GM12875 (cell line): ENCODE data around the gene PDZD2.

Experiments used
- H3K4me3 ChIP-seq: one replicate; pipeline ENCODE4 v1.5.1; 2011; ENCODE audit warnings: low read depth, low read length, control low read depth
- TF ChIP-seq, protein P1 (sequence below): IDR thresholded peaks from 2 replicates; pipeline ENCODE4 v1.5.1; 2011; ENCODE audit warnings: low read depth, mild to moderate bottlenecking, control low read depth, inconsistent platforms, low read length, moderate library complexity, borderline replicate concordance; ENCODE audit not compliant: insufficient read depth

PDZD2 gene

DNA sequence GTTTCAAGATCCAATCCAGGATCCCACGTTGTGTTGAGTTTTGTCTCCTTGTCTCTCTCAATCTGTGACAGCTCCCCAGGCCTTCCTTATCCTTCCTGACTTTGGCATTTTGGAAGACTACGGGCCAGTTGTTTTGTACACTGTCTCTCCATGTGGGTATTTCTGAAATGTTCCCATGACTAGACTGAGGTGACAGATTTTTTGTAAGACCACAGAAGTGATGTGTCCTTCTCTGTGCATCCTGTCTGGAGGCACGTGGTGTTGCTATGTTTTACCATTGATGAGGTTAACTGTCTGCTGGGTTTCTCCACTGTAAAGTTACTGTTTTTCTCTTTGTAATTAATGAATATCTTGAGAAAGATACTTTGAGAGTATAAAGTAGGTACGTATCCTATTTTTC, 15.7 kb upstream of the PDZD2 start:
- TF ChIP-seq, protein P1, sequence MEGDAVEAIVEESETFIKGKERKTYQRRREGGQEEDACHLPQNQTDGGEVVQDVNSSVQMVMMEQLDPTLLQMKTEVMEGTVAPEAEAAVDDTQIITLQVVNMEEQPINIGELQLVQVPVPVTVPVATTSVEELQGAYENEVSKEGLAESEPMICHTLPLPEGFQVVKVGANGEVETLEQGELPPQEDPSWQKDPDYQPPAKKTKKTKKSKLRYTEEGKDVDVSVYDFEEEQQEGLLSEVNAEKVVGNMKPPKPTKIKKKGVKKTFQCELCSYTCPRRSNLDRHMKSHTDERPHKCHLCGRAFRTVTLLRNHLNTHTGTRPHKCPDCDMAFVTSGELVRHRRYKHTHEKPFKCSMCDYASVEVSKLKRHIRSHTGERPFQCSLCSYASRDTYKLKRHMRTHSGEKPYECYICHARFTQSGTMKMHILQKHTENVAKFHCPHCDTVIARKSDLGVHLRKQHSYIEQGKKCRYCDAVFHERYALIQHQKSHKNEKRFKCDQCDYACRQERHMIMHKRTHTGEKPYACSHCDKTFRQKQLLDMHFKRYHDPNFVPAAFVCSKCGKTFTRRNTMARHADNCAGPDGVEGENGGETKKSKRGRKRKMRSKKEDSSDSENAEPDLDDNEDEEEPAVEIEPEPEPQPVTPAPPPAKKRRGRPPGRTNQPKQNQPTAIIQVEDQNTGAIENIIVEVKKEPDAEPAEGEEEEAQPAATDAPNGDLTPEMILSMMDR: no peak
- no peak overlapping the region for H3K4me3 ChIP-seq

DNA sequence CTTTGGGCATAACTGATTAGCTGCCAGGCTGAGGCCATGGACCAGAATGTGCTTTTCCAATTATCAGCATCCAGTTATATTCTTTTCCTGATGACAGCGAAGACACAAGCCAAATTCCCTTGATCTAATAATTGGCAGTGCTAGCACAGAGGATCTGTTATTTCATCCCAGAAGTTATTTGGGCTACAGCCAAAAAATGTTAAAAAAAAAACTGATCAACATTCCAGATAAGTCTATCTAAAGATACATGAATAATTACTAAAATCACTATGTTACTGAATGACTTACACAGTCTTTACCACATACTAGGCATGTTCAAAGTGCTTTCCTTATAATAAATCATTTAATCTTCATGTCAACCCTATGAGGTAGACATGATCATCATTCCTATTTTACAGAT, 13.5 kb upstream of the PDZD2 start:
- no peak overlapping the region for H3K4me3 ChIP-seq
- TF ChIP-seq, protein P1: no peak

DNA sequence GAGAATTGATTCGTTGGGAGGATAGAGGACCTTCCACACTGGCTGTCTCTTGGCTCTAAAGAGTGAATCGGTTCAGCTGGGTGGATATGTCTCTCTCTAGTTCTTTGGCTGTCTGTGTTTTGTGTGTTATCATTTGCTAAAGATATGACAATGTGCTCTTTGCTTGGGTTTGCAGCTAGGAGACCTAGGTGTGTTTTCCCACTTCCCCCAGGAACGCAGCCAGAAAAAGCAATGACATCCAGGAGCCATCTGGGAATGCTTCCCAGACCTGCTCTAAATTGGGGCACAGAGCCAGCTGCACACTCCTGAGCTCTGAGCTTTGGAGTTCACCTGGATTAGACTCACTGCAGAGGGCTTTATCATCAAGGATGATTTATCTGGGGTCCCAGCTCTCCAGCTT, 12.8 kb upstream of the PDZD2 start:
- TF ChIP-seq, protein P1: no peak
- H3K4me3 ChIP-seq: no peak overlapping the region

DNA sequence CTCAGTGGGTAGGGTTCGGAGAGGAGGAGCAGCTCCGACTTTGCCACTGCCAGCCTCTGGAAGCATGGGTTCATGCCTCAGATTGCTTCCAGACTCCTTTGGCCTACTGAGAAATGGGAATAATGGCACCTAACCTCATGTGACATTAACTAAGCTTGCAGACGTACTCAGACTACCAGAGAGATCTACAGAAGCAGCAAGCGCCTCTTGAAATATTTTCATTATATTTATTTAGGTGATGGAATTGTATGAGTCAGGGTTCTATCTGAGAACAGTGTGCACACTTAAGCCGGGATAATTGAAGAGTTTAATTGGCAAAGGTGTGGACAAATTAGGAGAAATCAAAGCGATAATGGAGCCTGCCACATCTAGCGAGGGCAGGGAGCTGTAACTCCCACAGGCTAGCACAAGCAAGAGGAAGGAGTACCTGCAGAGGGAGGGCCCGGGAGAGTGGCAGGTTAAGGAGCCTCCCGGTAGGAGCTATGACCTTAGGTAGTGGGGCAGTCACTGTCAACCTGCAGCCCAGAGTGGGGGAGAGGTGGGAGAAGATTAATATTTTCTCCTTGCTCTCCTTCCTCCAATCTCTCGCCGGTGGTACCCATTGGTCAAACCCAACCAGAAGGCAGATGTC, 12.2 kb upstream of the PDZD2 start:
- no peak overlapping the region for H3K4me3 ChIP-seq
- TF ChIP-seq, protein P1: no peak

DNA sequence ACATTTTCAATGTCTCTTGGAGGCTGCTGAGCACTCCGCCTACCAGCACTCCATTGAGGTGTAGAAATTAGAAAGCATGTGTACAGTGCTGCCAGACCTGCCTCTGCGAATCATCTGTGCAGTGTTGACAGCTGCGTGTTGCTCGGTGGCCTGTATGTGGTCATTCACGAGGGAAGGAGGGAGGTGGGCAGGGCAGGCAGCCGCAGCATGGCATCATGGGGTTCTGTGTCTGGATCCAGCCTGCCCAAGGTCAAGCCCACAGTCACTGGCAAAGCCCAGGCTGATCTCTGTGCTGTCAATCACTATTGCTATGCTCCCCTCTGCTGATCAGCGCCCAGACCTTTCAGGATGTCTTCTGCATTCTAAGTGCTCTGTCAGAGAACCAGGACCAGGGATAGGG, 8.0 kb upstream of the PDZD2 start:
- no peak overlapping the region for H3K4me3 ChIP-seq

DNA sequence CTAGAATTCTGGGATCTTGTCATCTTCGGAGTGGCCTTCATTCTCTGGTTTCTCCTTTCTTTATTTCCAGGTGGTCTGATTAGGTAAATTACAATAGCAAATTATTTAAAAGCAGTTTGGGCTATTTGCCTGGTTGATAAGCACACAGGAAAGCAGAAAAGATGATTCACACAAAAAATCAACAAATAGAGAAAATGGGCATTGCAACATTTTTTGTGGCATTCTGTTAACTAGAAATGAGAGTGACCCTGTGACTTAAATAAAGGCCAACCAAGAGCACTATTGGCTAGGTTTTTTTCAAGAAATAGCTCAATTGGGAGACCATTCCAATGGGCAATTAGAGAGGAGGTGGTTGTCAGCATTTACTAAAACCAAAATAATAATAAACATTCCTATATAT, 6.5 kb upstream of the PDZD2 start:
- TF ChIP-seq, protein P1: no peak
- no peak overlapping the region for H3K4me3 ChIP-seq

More for the DNA sequence above, 8.0 kb upstream of the PDZD2 start:
- TF ChIP-seq, protein P1: no peak

DNA sequence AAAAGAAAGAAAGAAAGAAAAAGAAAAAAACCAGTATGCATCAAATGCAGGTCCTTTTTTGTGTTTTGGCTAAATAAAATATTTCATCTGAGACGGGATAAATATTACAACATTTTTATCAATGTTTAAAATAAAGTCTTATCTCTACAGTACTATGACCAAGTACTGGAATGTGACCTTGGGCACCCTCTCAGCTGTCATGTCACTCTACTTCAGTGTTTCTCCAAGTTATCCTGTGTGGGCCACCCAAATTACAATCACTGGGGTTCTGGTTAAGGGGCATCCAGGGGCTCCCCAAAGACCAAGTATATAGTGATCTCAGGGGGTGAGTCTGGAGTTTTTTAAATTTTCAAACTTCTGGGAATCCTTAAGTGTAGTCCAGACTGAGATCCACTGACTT, 3.5 kb upstream of the PDZD2 start:
- TF ChIP-seq, protein P1: no peak
- no peak overlapping the region for H3K4me3 ChIP-seq
